Right atrium auricular region (tissue), 2 donors: ENCODE data around the gene GAPT. TPM values are rescaled to one million over a fixed set of nuclear protein-coding genes. Genes with fewer than 3 reads are reported as not detected.

Experiments
- DNase-seq: peaks from one replicate; pipeline ENCODE4 v3.0.0-alpha.2; 2019; ENCODE audit warnings: low spot score
- H3K27ac ChIP-seq, 2 donors: fragments of 200-600 bp; sonication (generic); 1 replicate in 1 of 2; 2 replicates in 1 of 2; pipeline ENCODE4 v1.5.1; 2016 to 2019
- H3K27me3 ChIP-seq, 2 donors: fragments of 200-600 bp; sonication (generic); one replicate each; pipeline versions ENCODE4 v1.5.1 to v1.6.0; 2017 to 2019
- H3K36me3 ChIP-seq: fragments of 200-600 bp; sonication (generic); one replicate; pipeline ENCODE4 v1.5.1; 2016
- H3K4me1 ChIP-seq, 2 donors: fragments of 200-600 bp; sonication (generic); one replicate each; pipeline versions ENCODE4 v1.5.1 to v1.6.0; 2017 to 2019
- H3K4me3 ChIP-seq, 2 donors: fragments of 200-600 bp; sonication (generic); 1 replicate in 1 of 2; 2 replicates in 1 of 2; pipeline ENCODE4 v1.5.1; 2017 to 2019; ENCODE audit warnings: mild to moderate bottlenecking in 1 of 2, moderate library complexity in 1 of 2
- H3K9me3 ChIP-seq, 2 donors: fragments of 200-600 bp; sonication (generic); one replicate each; pipeline ENCODE4 v1.5.1; 2019
- microRNA-seq, 2 donors: library from miRNA; unstranded; fragments of <30 nt; microRNA quantifications; one replicate each; pipeline ENCODE4, GENCODE V29; 2016 to 2017; ENCODE audit warnings: borderline number of aligned reads in 2 of 2, borderline replicate concordance in 1 of 2
- total RNA-seq, 2 donors: library from RNA; depleted of rRNA; stranded (reverse); fragments of >200 nt; gene quantifications; one replicate each; pipeline ENCODE4 v1.1.0, GENCODE V29; 2016
- TF ChIP-seq, protein P1 (sequence below), 2 donors: fragments of 200-600 bp; sonication (generic); IDR thresholded peaks; one replicate each; pipeline ENCODE4 v1.5.1; 2019; ENCODE audit warnings: antibody characterized with exemption in 2 of 2

The GAPT gene
- total RNA-seq, 2 donors from 2014 or later, result 0.20 TPM; not detected in 1

DNA sequence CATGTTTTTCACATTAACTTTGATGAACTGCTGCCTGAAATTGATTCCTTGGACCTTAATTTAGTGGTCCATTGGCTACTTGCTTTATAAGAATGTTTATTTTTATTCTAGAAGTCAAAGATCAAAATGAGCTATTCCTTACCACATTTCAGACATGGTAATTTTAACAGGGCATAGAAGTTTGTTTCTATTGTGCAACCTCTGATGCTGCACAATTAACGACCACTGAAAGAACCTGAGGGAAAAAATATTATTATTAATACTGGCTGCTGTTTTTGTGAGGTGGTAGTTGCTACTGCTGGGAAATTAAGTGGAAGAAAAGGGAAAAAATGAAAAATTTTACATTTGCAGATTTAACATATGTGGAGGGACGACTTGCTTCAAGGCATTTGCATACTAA, 53.7 kb downstream of the GAPT start:
- no peak overlapping the region for H3K4me3 ChIP-seq
- TF ChIP-seq, protein P1, sequence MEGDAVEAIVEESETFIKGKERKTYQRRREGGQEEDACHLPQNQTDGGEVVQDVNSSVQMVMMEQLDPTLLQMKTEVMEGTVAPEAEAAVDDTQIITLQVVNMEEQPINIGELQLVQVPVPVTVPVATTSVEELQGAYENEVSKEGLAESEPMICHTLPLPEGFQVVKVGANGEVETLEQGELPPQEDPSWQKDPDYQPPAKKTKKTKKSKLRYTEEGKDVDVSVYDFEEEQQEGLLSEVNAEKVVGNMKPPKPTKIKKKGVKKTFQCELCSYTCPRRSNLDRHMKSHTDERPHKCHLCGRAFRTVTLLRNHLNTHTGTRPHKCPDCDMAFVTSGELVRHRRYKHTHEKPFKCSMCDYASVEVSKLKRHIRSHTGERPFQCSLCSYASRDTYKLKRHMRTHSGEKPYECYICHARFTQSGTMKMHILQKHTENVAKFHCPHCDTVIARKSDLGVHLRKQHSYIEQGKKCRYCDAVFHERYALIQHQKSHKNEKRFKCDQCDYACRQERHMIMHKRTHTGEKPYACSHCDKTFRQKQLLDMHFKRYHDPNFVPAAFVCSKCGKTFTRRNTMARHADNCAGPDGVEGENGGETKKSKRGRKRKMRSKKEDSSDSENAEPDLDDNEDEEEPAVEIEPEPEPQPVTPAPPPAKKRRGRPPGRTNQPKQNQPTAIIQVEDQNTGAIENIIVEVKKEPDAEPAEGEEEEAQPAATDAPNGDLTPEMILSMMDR (IDR thresholded peaks at IDR 0.05), result no peak
- no peak overlapping the region for H3K27ac ChIP-seq
- no peaks in the 10 kb centered on the region for H3K27me3 ChIP-seq
- H3K9me3 ChIP-seq, result no peaks in the 10 kb centered on the region
- H3K4me1 ChIP-seq, result no peaks in the 10 kb centered on the region
- H3K36me3 ChIP-seq, result no peaks in the 10 kb centered on the region
- no peak for DNase-seq

DNA sequence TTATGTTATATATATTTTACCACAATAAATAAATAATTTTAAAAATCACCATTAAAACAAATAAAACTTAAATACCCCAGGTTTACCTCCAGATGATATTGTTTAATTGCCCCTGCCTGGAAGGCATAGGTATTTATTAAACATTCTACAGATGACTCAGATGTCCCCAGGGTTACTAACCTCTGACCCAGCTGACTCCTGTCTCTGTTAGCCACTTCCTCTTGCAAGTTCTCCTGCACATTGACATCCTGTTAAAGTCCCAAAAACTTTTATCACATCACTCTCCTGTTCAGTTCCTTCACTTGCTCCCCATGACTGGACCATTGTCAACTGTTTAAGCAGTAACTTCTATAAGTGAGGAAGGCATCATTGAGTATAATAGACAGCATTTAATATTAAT, 54.7 kb downstream of the GAPT start:
- Histone ChIP-seq H3K27ac (no peak overlapping the region), H3K9me3 (no peaks in the 10 kb centered on the region)

More for the DNA sequence above, 54.7 kb downstream of the GAPT start:
- no peak overlapping the region for H3K4me3 ChIP-seq
- H3K27me3 ChIP-seq, result no peaks in the 10 kb centered on the region
- no peaks in the 10 kb centered on the region for H3K36me3 ChIP-seq
- TF ChIP-seq, protein P1 (IDR thresholded peaks at IDR 0.05), result no peak
- no peak for DNase-seq
- no peaks in the 10 kb centered on the region for H3K4me1 ChIP-seq

Small RNA genes within 50 kb of the gene (microRNA-seq; reads per million reads assigned to microRNA genes)
- 0 reads per million in 2 donors for gene MIR548AE2

Other genes with a start within 250 kb of the GAPT start
- 100 to 1,000 TPM in 1 of 2 donors, 10 to 100 TPM in 1; 63.3 to 138 TPM for gene PLK2, start 31.3 kb upstream of the GAPT start, total RNA-seq
- under 1 TPM; 0.07 to 0.16 TPM for gene RAB3C, start 91.6 kb downstream of the GAPT start, total RNA-seq